ENCODE results near the gene PLCB4.

DNA sequence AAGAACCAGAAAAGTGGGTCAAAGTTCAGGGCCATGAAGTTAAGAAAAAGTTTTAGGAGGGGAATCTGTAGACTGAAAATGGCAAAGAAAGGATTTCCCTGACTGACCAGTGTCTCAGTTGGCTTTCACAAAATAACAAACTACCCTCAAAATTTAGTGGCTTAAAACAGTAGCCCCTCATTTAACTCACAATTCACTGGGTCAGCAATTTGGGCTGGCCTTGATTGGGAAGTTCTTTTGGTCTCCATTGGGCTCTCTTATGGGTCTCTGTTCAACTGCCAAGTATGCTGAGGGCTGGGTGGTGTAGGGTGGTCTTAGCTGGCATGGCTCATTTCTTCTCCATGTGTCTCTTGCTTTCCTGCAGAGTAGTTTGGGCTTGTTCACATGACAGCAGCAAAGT lies 161.5 kb downstream of the PLCB4 start:
- TF ChIP-seq CTCF (IDR thresholded peaks at IDR 0.05) (no peak), POLR2A (IDR thresholded peaks at IDR 0.05) (no peak)

All from testis (tissue), 2 donors.